ENCODE measurements around the gene SDCCAG8. TPM values are rescaled to one million over a fixed set of nuclear protein-coding genes. Genes with fewer than 3 reads are reported as not detected.

SDCCAG8 gene
- total RNA-seq, 1 donor from 2014 or later = 97.1 TPM

- TF ChIP-seq CTCF (IDR thresholded peaks at IDR 0.05) = no peak
- Histone ChIP-seq H3K27me3 (no peaks in the 10 kb centered on the region), H3K27ac (no peak overlapping the region), H3K36me3 (peaks cover 16 to 24% of the 10 kb centered on the region in 2 donors), H3K9me3 (no peaks in the 10 kb centered on the region), H3K4me3 (no peak overlapping the region), H3K4me1 (no peaks in the 10 kb centered on the region)
- intact Hi-C loops (cut with DNase I) = no loop called here
- no peak for DNase-seq (ENCODE audit: low spot score in 2 of 2)
Measured at GRCh38 chr1:243513726-243514491, 258.1 kb downstream of the SDCCAG8 start.

GRCh38 chr1:243514927-243515326, 259.1 kb downstream of the SDCCAG8 start:
- no peak for TF ChIP-seq CTCF (IDR thresholded peaks at IDR 0.05)
- H3K4me3 ChIP-seq = no peak overlapping the region
- H3K4me1 ChIP-seq = no peaks in the 10 kb centered on the region
- H3K27ac ChIP-seq = no peak overlapping the region
- intact Hi-C loops (cut with DNase I) = no loop called here
- H3K9me3 ChIP-seq = no peaks in the 10 kb centered on the region
- H3K27me3 ChIP-seq = no peaks in the 10 kb centered on the region
- DNase-seq (ENCODE audit: low spot score in 2 of 2) = no peak
- peaks cover 14 to 24% of the 10 kb centered on the region in 2 donors for H3K36me3 ChIP-seq

GRCh38 chr1:243520831-243521230, 265.0 kb downstream of the SDCCAG8 start:
- Histone ChIP-seq H3K36me3 (peaks cover 0 to 9% of the 10 kb centered on the region in 2 donors), H3K4me3 (no peak overlapping the region), H3K9me3 (no peaks in the 10 kb centered on the region), H3K27ac (no peak overlapping the region), H3K4me1 (peaks cover 0 to 14% of the 10 kb centered on the region in 2 donors), H3K27me3 (no peaks in the 10 kb centered on the region)
- no peak for TF ChIP-seq CTCF (IDR thresholded peaks at IDR 0.05)
- no peak for DNase-seq (ENCODE audit: low spot score in 2 of 2)
- intact Hi-C loops (cut with DNase I) = no loop called here

GRCh38 chr1:243523766-243524165, 267.9 kb downstream of the SDCCAG8 start:
- Histone ChIP-seq H3K27me3 (no peaks in the 10 kb centered on the region), H3K36me3 (peaks cover 0 to 4% of the 10 kb centered on the region in 2 donors), H3K4me1 (peaks cover 0 to 14% of the 10 kb centered on the region in 2 donors), H3K9me3 (no peaks in the 10 kb centered on the region), H3K4me3 (no peak overlapping the region), H3K27ac (peak overlapping the region in 1 of 2 donors; percentile 63)
- no peak for TF ChIP-seq CTCF (IDR thresholded peaks at IDR 0.05)
- no peak for DNase-seq (ENCODE audit: low spot score in 2 of 2)
- intact Hi-C loops (cut with DNase I) = no loop called here

DNA sequence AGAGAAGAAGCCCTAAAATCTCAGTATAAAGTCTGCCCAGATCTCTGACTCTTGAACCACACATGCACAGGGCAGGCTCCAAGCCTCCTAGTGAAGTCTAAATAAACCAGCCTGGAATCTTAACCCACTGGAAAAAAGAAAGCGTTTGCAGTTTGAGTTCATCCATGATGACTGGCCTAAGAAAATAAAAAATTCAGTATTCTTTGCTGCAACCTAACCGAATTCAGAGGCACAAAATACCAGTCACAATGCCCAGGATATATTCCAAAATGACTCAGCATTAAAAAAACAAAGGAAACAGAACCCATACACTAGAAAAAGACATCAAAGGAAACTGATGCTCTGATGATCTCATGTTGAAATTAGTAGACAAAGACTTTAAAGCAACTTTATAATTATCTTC, 269.2 kb downstream of the SDCCAG8 start:
- no peaks in the 10 kb centered on the region for H3K9me3 ChIP-seq
- H3K4me1 ChIP-seq = peaks cover 0 to 14% of the 10 kb centered on the region in 2 donors
- H3K27ac ChIP-seq = peak overlapping the region; percentile 57 to 63
- no peak for DNase-seq (ENCODE audit: low spot score in 2 of 2)
- H3K36me3 ChIP-seq = peaks cover 0 to 4% of the 10 kb centered on the region in 2 donors
- no peak overlapping the region for H3K4me3 ChIP-seq
- no peak for TF ChIP-seq CTCF (IDR thresholded peaks at IDR 0.05)
- H3K27me3 ChIP-seq = no peaks in the 10 kb centered on the region
- intact Hi-C loops (cut with DNase I) = no loop called here
